ENCODE data around the gene RASD1. TPM values are rescaled to one million over a fixed set of nuclear protein-coding genes. Genes with fewer than 3 reads are reported as not detected.

RASD1 gene
- total and polyA plus RNA-seq, 2 of the 4 experiments (the other 2 are of a cell fraction), result 0.54 to 1.8 TPM

- Histone ChIP-seq H2BK5ac (ENCODE audit: low read depth, low read length, poor library complexity, severe bottlenecking) (no peak overlapping the region), H3K36me3 (ENCODE audit: control insufficient read depth, insufficient read depth, low read length) (no peaks in the 10 kb centered on the region), H3K9me1 (ENCODE audit: insufficient read depth, low read length) (no peaks in the 10 kb centered on the region), H3K14ac (replicated peaks; ENCODE audit: low read depth, low read length) (no peak overlapping the region), H4K20me1 (ENCODE audit: insufficient read depth, low read length) (no peaks in the 10 kb centered on the region), H4K8ac (ENCODE audit: low read depth in 2 of 2, low read length in 2 of 2) (no peak overlapping the region), H2AFZ (replicated peaks; ENCODE audit: low read length, poor library complexity) (no peak overlapping the region), H3K56ac (ENCODE audit: extremely low read depth, insufficient read depth, low read length) (no peak overlapping the region), H3K23ac (ENCODE audit: low read depth, low read length) (no peak overlapping the region), H2BK120ac (ENCODE audit: low read depth, low read length) (no peak overlapping the region), H4K5ac (ENCODE audit: low read depth, low read length) (no peak overlapping the region), H3K27me3 (ENCODE audit: control insufficient read depth, insufficient read depth, low read length) (peaks cover 53% of the 10 kb centered on the region), H2AK5ac (ENCODE audit: low read depth, low read length) (no peak overlapping the region), H2AK9ac (replicated peaks; ENCODE audit: low read depth, low read length, poor library complexity) (no peak overlapping the region), H4K91ac (ENCODE audit: insufficient read depth, low read depth, low read length) (no peak overlapping the region), H3K18ac (ENCODE audit: low read depth, low read length) (no peak overlapping the region), H3K9ac (ENCODE audit: low read depth, low read length) (no peak overlapping the region), H3K27ac (ENCODE audit: insufficient read depth, low read length) (no peak overlapping the region), H3K9me3 (ENCODE audit: control insufficient read depth, insufficient read depth, low read length) (no peaks in the 10 kb centered on the region), H3K4me1 (ENCODE audit: control insufficient read depth, insufficient read depth, low read length) (peaks cover 3% of the 10 kb centered on the region; the same call in 1 of the 2 replicates), H3K4me3 (ENCODE audit: insufficient read depth, low read depth, low read length) (no peak overlapping the region), H2BK20ac (ENCODE audit: low read depth, low read length) (no peak overlapping the region), H3K79me1 (ENCODE audit: low read depth in 1 of 2, low read length in 2 of 2) (no peaks in the 10 kb centered on the region), H2BK15ac (ENCODE audit: low read depth, low read length) (no peak overlapping the region), H3K4me2 (ENCODE audit: low read depth, low read length) (no peak overlapping the region), H3K4ac (ENCODE audit: low read depth, low read length) (no peak overlapping the region)
- DNase-seq, result no peak
- ATAC-seq (ENCODE audit: low read depth), result no peak
- TF ChIP-seq RFX5 (IDR thresholded peaks at IDR 0.05; ENCODE audit: low read depth, low read length) (no peak), RAD21 (IDR thresholded peaks at IDR 0.05; ENCODE audit: low read length) (no peak), CEBPB (IDR thresholded peaks at IDR 0.05; ENCODE audit: low read depth, low read length) (no peak), POLR2A (IDR thresholded peaks at IDR 0.05; ENCODE audit: low read depth, low read length) (no peak), MAZ (IDR thresholded peaks at IDR 0.05; ENCODE audit: borderline replicate concordance, low read depth, low read length) (no peak), MXI1 (IDR thresholded peaks at IDR 0.05; ENCODE audit: borderline replicate concordance, low read depth, low read length) (no peak), CTCF (conservative IDR thresholded peaks at IDR 0.05; ENCODE audit: low read depth, low read length) (no peak), CHD1 (IDR thresholded peaks at IDR 0.05; ENCODE audit: low read depth, low read length) (no peak), NFE2L2 (IDR thresholded peaks at IDR 0.05; ENCODE audit: low read depth, low read length) (no peak), USF2 (IDR thresholded peaks at IDR 0.05; ENCODE audit: low read depth, low read length) (no peak), MAFK (IDR thresholded peaks at IDR 0.05; ENCODE audit: low read depth, low read length) (no peak), BHLHE40 (IDR thresholded peaks at IDR 0.05; ENCODE audit: low read depth, low read length) (no peak), RCOR1 (IDR thresholded peaks at IDR 0.05; ENCODE audit: insufficient replicate concordance, low read length) (no peak), SMC3 (IDR thresholded peaks at IDR 0.05; ENCODE audit: low read depth, low read length) (no peak)
- BruUV-seq (replicated peaks), result no TSS peak
- intact Hi-C loops (cut with micrococcal nuclease), result no loop called here
- WGBS, 2 experiments (ENCODE audit: extremely low coverage in 2 of 2, insufficient read length in 1 of 2), result no CpG with 5 or more reads among the region's 3 CpGs
- dilution Hi-C loops (cut with HindIII; ENCODE audit: low sequenced_read_pairs, unreplicated experiment), result no loop called here
- POLR2A ChIA-PET (ENCODE audit: unreplicated experiment), result no interaction called here
- CTCF ChIA-PET, result no interaction called here
- in situ Hi-C loops (cut with MboI; ENCODE audit: low sequenced_read_pairs), result no loop called here
These were observed 26.2 kb downstream of the RASD1 start for GRCh38 chr17:17469996-17470395.
